Loucy (cell line): ENCODE data around the gene CYP4B1.

Experiments
- H2AFZ ChIP-seq: fragments of 200-600 bp; sonication (generic); 2 replicates; pipeline ENCODE4 v1.6.0; 2016; ENCODE audit warnings: antibody characterized with exemption, mild to moderate bottlenecking, low read length, moderate library complexity
- H3F3A ChIP-seq: fragments of 200-600 bp; 2 replicates; pipeline ENCODE4 v1.6.0; 2016; ENCODE audit warnings: antibody characterized with exemption, low read depth, mild to moderate bottlenecking
- H3K27me3 ChIP-seq: fragments of 200-600 bp; sonication (generic); 2 replicates; pipeline ENCODE4 v1.6.1; 2014; ENCODE audit warnings: low read length, mild to moderate bottlenecking; ENCODE audit not compliant: insufficient read depth, poor library complexity, severe bottlenecking
- H3K36me3 ChIP-seq: fragments of 200-600 bp; sonication (generic); 2 replicates; pipeline ENCODE4 v1.6.1; 2016; ENCODE audit warnings: low read length; ENCODE audit not compliant: insufficient read depth
- H3K4me1 ChIP-seq: fragments of 200-600 bp; sonication (generic); 2 replicates; pipeline ENCODE4 v1.5.1; 2014; ENCODE audit warnings: low read length, mild to moderate bottlenecking; ENCODE audit not compliant: insufficient read depth, poor library complexity, severe bottlenecking
- H3K4me2 ChIP-seq: fragments of 200-600 bp; sonication (generic); 2 replicates; pipeline ENCODE4 v1.6.0; 2014; ENCODE audit warnings: antibody characterized with exemption, low read length, low read depth, mild to moderate bottlenecking; ENCODE audit not compliant: poor library complexity, severe bottlenecking
- H3K4me3 ChIP-seq: fragments of 200-600 bp; sonication (generic); 2 replicates; pipeline ENCODE4 v1.5.1; 2014; ENCODE audit warnings: low read length, mild to moderate bottlenecking, mixed read lengths; ENCODE audit not compliant: poor library complexity, severe bottlenecking
- H3K79me2 ChIP-seq: fragments of 200-600 bp; sonication (generic); 2 replicates; pipeline ENCODE4 v1.6.1; 2014; ENCODE audit warnings: low read length; ENCODE audit not compliant: insufficient read depth
- H3K9ac ChIP-seq: fragments of 200-600 bp; sonication (generic); 2 replicates; pipeline ENCODE4 v1.6.0; 2014; ENCODE audit warnings: mild to moderate bottlenecking, low read depth, low read length, moderate library complexity; ENCODE audit not compliant: poor library complexity, severe bottlenecking
- H3K9me2 ChIP-seq: fragments of 200-600 bp; sonication (generic); replicated peaks from 2 replicates; pipeline ENCODE4 v1.6.1; 2016; ENCODE audit warnings: low read depth, low read length, mixed read lengths
- H3K9me3 ChIP-seq: fragments of 200-600 bp; sonication (generic); 2 replicates; pipeline ENCODE4 v1.6.1; 2014; ENCODE audit warnings: mild to moderate bottlenecking, antibody characterized with exemption, low read length, low read depth; ENCODE audit not compliant: insufficient read depth
- H4K20me1 ChIP-seq: fragments of 200-600 bp; sonication (generic); 2 replicates; pipeline ENCODE4 v1.6.0; 2014; ENCODE audit warnings: antibody characterized with exemption, low read length, mild to moderate bottlenecking; ENCODE audit not compliant: insufficient read depth, poor library complexity, severe bottlenecking
- EZH2phosphoT487 ChIP-seq: fragments of 200-600 bp; IDR thresholded peaks from 2 replicates; pipeline ENCODE4 v1.6.1; 2018; ENCODE audit warnings: antibody characterized with exemption, mild to moderate bottlenecking, moderate library complexity, borderline replicate concordance
- TF ChIP-seq, protein P1 (sequence below): fragments of 200-600 bp; sonication (generic); conservative IDR thresholded peaks from 2 replicates; pipeline ENCODE4 v1.5.1; 2014; ENCODE audit warnings: mild to moderate bottlenecking, antibody characterized with exemption, low read length

Gene CYP4B1

GRCh38 chr1:46820076-46820475, 21.2 kb downstream of the CYP4B1 start:
- Histone ChIP-seq H4K20me1 (no peaks in the 10 kb centered on the region), H3K4me2 (no peak overlapping the region), H3K9ac (no peak overlapping the region), H3K27me3 (no peaks in the 10 kb centered on the region), H3K36me3 (no peaks in the 10 kb centered on the region), H3K4me3 (no peak overlapping the region), H3K9me2 (no peaks in the 10 kb centered on the region), H3F3A (no peaks in the 10 kb centered on the region), H3K4me1 (peaks cover 3% of the 10 kb centered on the region), H2AFZ (no peak overlapping the region), H3K79me2 (no peaks in the 10 kb centered on the region), H3K9me3 (no peaks in the 10 kb centered on the region)
- TF ChIP-seq, protein P1, sequence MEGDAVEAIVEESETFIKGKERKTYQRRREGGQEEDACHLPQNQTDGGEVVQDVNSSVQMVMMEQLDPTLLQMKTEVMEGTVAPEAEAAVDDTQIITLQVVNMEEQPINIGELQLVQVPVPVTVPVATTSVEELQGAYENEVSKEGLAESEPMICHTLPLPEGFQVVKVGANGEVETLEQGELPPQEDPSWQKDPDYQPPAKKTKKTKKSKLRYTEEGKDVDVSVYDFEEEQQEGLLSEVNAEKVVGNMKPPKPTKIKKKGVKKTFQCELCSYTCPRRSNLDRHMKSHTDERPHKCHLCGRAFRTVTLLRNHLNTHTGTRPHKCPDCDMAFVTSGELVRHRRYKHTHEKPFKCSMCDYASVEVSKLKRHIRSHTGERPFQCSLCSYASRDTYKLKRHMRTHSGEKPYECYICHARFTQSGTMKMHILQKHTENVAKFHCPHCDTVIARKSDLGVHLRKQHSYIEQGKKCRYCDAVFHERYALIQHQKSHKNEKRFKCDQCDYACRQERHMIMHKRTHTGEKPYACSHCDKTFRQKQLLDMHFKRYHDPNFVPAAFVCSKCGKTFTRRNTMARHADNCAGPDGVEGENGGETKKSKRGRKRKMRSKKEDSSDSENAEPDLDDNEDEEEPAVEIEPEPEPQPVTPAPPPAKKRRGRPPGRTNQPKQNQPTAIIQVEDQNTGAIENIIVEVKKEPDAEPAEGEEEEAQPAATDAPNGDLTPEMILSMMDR, result no peak
- no peak for TF ChIP-seq EZH2phosphoT487

DNA sequence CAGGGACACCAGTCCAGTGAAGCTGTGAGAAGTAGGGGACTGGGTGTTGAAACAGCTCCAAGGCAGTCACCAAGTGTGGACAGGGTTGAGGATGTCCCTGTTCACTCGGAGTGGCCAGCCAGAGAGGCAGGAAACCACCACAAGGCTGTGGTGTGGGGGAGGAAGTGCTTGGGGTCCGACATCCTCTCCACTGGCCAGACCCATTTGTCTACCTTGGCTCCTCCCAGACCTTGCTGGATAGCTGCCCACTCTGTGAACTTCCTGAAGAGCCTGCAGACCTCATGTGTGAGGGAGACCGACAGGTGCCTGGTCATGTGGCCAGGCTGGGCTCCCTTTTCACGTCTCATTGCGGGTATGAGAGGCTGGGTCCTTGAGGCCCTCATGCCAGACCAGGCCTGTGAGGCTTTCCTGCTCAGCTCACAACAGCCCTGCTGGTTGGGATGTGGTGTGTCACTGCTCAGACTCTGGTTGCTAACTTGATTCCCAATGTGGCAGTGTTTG, 21.8 kb downstream of the CYP4B1 start:
- TF ChIP-seq, protein P1, result no peak
- no peak for TF ChIP-seq EZH2phosphoT487
- H3K9me2 ChIP-seq, result no peaks in the 10 kb centered on the region
- no peak overlapping the region for H3K4me2 ChIP-seq
- no peaks in the 10 kb centered on the region for H4K20me1 ChIP-seq
- no peaks in the 10 kb centered on the region for H3K79me2 ChIP-seq
- no peaks in the 10 kb centered on the region for H3K9me3 ChIP-seq
- H2AFZ ChIP-seq, result no peak overlapping the region
- no peaks in the 10 kb centered on the region for H3K27me3 ChIP-seq
- H3K4me1 ChIP-seq, result peaks cover 3% of the 10 kb centered on the region
- H3K4me3 ChIP-seq, result no peak overlapping the region
- no peaks in the 10 kb centered on the region for H3K36me3 ChIP-seq
- no peak overlapping the region for H3K9ac ChIP-seq
- no peaks in the 10 kb centered on the region for H3F3A ChIP-seq

DNA sequence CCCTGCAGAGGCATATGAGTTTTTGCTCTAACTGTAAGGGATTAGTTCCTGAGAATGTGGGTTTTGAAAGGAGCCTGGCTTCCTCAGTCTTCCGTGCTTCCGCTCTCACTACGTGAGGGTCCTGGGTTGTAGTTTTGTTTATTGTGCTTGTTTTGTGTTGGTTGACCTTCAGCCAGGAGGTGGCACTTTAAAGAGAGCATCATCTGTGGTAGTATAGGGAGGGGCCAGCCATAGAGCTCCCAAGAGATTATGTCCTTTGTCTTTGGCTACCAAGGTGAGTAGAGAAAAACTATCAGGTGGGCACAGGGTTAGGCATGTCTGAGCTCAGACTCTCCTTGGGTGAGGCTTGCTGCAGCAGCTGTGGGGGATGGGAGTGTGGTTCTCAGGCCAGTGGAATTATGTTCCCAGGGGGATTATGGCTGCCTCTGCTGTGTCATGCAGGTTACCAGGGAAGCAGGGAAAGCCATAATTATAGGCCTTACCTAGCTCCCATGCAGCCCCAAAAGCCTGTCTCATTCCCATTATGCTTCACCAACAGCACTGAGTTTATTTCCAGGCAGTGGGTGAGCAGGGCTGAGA, 23.5 kb downstream of the CYP4B1 start:
- TF ChIP-seq EZH2phosphoT487, result no peak
- TF ChIP-seq, protein P1, result no peak
- H3K9me3 ChIP-seq, result no peaks in the 10 kb centered on the region
- H3K4me1 ChIP-seq, result peaks cover 3% of the 10 kb centered on the region
- H3K4me2 ChIP-seq, result no peak overlapping the region
- H4K20me1 ChIP-seq, result no peaks in the 10 kb centered on the region
- H3K27me3 ChIP-seq, result no peaks in the 10 kb centered on the region
- H3K79me2 ChIP-seq, result no peaks in the 10 kb centered on the region
- no peak overlapping the region for H3K9ac ChIP-seq
- no peak overlapping the region for H3K4me3 ChIP-seq
- no peaks in the 10 kb centered on the region for H3K36me3 ChIP-seq
- H2AFZ ChIP-seq, result no peak overlapping the region
- H3F3A ChIP-seq, result no peaks in the 10 kb centered on the region
- no peaks in the 10 kb centered on the region for H3K9me2 ChIP-seq
